ENCODE results near the gene MRPL18. TPM values are rescaled to one million over a fixed set of nuclear protein-coding genes. Genes with fewer than 3 reads are reported as not detected.

Gene MRPL18
- total RNA-seq, 4 donors from 2014 or later = 38.0 to 85.2 (median 74.1) TPM

GRCh38 chr6:159801935-159802334 lies 11.7 kb downstream of the MRPL18 start:
- no peak for DNase-seq (ENCODE audit: low spot score in 2 of 2)
- H3K36me3 ChIP-seq = peaks cover 0 to 45% (median 20%) of the 10 kb centered on the region in 3 donors
- no peak overlapping the region for H3K4me3 ChIP-seq
- no peaks in the 10 kb centered on the region for H3K9me3 ChIP-seq
- no peak for TF ChIP-seq CTCF (IDR thresholded peaks at IDR 0.05)
- TF ChIP-seq EP300 (IDR thresholded peaks at IDR 0.05) = no peak
- no peak for TF ChIP-seq POLR2A (IDR thresholded peaks at IDR 0.05)
- H3K4me1 ChIP-seq = no peaks in the 10 kb centered on the region
- no peaks in the 10 kb centered on the region for H3K27me3 ChIP-seq
- WGBS, 2 donors = 87 to 89% methylated on average over 8 of the region's 8 CpGs
- H3K27ac ChIP-seq = no peak overlapping the region

GRCh38 chr6:159804504-159804903 lies 14.2 kb downstream of the MRPL18 start:
- WGBS, 2 donors = 89% methylated on average over 10 of the region's 10 CpGs
- Histone ChIP-seq H3K4me1 (no peaks in the 10 kb centered on the region), H3K27ac (no peak overlapping the region), H3K27me3 (no peaks in the 10 kb centered on the region), H3K36me3 (peaks cover 0 to 19% (median 5%) of the 10 kb centered on the region in 3 donors), H3K9me3 (no peaks in the 10 kb centered on the region), H3K4me3 (no peak overlapping the region)
- no peak for DNase-seq (ENCODE audit: low spot score in 2 of 2)
- TF ChIP-seq CTCF (IDR thresholded peaks at IDR 0.05) = no peak
- TF ChIP-seq POLR2A (IDR thresholded peaks at IDR 0.05) = no peak
- no peak for TF ChIP-seq EP300 (IDR thresholded peaks at IDR 0.05)

GRCh38 chr6:159805440-159806020 lies 15.3 kb downstream of the MRPL18 start:
- no peak for DNase-seq (ENCODE audit: low spot score in 2 of 2)
- H3K4me1 ChIP-seq = no peaks in the 10 kb centered on the region
- H3K36me3 ChIP-seq = peaks cover 0 to 9% (median 0%) of the 10 kb centered on the region in 3 donors
- H3K9me3 ChIP-seq = no peaks in the 10 kb centered on the region
- WGBS, 2 donors = 93 to 95% methylated on average over 6 of the region's 6 CpGs
- no peaks in the 10 kb centered on the region for H3K27me3 ChIP-seq
- H3K27ac ChIP-seq = no peak overlapping the region
- TF ChIP-seq POLR2A (IDR thresholded peaks at IDR 0.05) (no peak), CTCF (IDR thresholded peaks at IDR 0.05) (no peak), EP300 (IDR thresholded peaks at IDR 0.05) (no peak)
- H3K4me3 ChIP-seq = no peak overlapping the region

- TF ChIP-seq POLR2A (IDR thresholded peaks at IDR 0.05) (no peak), EP300 (IDR thresholded peaks at IDR 0.05) (no peak), CTCF (IDR thresholded peaks at IDR 0.05) (no peak)
- H3K36me3 ChIP-seq = peaks cover 0 to 9% (median 0%) of the 10 kb centered on the region in 3 donors
- no peaks in the 10 kb centered on the region for H3K27me3 ChIP-seq
- no peak overlapping the region for H3K27ac ChIP-seq
- H3K4me3 ChIP-seq = no peak overlapping the region
- no peaks in the 10 kb centered on the region for H3K9me3 ChIP-seq
- H3K4me1 ChIP-seq = no peaks in the 10 kb centered on the region
- 91 to 94% methylated on average over 9 of the region's 9 CpGs for WGBS, 2 donors
- no peak for DNase-seq (ENCODE audit: low spot score in 2 of 2)
Observed at GRCh38 chr6:159806021-159806458, 15.8 kb downstream of the MRPL18 start.

- Histone ChIP-seq H3K27me3 (no peaks in the 10 kb centered on the region), H3K9me3 (no peaks in the 10 kb centered on the region), H3K4me3 (no peak overlapping the region), H3K36me3 (peaks cover 0 to 9% (median 0%) of the 10 kb centered on the region in 3 donors), H3K4me1 (no peaks in the 10 kb centered on the region), H3K27ac (no peak overlapping the region)
- no peak for TF ChIP-seq CTCF (IDR thresholded peaks at IDR 0.05)
- no peak for TF ChIP-seq POLR2A (IDR thresholded peaks at IDR 0.05)
- TF ChIP-seq EP300 (IDR thresholded peaks at IDR 0.05) = no peak
- DNase-seq (ENCODE audit: low spot score in 2 of 2) = no peak
- WGBS, 2 donors = 77 to 87% methylated on average over 5 of the region's 5 CpGs
Observed at GRCh38 chr6:159807150-159807858, 17.0 kb downstream of the MRPL18 start.
